HL-60/S4 treated with retinoic acid at 250 ng/mL for 4 days and 3 days (cell line): ENCODE results near the gene VOPP1.

Experiments
- in situ Hi-C: fragments of 300-500 bp; cut with MboI; formaldehyde crosslinking; loops from 2 replicates; pipeline ENCODE4 v1.7.0; 2022; ENCODE audit warnings: low sequenced_read_pairs

Gene VOPP1

DNA sequence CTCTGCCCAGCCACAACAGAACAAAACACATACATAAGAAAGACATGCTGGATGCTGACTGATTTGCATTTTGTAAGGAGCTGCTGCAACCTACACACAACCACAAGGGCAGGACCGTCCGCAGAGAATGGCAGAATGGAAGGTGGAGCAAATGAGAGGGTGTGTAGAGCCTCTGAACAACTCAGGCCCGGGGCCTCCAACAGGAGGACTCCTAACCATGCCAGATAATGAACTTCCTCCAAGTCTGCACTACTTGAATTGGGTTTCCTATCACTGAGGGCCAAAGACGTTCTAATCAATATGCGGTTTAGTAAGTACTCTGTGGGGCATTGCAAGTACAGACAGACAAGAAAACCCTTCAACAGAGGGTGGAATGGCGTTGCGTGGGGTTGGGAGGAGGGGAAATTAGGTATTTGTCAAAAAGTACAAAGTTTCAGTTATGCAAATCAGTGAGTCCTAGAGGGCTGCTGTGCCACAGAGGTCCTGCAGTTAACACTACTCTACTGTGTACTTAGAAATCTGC is 14.6 kb downstream of the VOPP1 start:
- in situ Hi-C loops: no loop called here

DNA sequence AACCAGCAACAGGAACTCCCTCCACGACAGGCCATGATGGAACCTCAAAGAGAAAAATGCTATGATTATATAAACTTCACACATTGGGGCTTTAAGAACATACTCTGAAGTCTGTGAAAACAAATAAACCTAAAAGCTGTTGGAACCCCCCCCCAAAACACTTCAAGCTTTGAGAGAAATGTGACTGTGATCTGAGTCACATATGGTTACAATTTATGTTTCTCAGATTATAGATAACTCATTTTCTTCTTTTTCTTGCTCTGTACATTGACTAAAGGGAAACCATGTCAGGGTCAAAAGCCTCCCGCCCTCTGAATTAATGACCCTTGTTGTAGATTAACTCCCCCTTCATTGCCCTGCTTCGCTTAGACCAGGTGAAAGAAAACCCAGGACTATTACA is 15.8 kb downstream of the VOPP1 start:
- in situ Hi-C loops: no loop called here

DNA sequence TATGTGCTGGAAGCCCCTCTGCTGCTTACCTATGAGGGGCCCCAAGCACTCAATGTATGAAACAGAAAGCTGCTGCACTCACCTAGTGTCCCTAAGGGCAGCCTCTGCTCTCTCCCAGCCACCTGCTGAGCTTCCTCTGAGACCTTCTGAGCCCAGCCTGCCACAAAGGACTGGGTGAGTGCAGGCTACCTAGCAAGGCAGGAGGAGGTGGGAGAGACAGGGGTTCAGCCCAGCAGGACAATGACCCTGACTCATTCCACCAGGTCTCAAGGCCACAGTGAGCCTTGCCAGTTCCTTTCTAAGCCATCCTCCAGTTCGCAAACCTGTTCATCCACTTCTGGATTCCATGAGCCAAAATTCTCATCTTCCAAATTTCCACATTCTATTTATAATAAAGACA is 16.3 kb downstream of the VOPP1 start:
- in situ Hi-C loops: no loop called here

DNA sequence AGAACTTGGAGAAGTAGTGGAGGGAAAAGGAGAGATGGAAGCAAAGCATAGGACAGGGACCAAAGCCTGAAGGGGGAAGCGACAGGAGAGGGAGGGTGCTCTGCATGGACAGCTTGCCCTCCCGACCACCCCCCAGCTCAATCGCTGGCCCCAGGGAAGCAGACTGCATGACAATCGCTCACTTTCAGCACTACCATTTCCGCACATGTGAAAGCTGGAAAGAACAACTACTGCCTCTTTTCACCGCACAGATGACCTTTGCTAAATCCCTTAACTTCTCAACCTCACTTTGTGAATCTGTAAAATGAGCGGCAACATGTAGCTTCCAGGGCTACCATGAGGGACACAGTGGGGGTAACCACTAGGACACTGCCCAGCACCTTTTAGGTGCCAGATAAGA is 17.1 kb downstream of the VOPP1 start:
- in situ Hi-C loops: no loop called here

DNA sequence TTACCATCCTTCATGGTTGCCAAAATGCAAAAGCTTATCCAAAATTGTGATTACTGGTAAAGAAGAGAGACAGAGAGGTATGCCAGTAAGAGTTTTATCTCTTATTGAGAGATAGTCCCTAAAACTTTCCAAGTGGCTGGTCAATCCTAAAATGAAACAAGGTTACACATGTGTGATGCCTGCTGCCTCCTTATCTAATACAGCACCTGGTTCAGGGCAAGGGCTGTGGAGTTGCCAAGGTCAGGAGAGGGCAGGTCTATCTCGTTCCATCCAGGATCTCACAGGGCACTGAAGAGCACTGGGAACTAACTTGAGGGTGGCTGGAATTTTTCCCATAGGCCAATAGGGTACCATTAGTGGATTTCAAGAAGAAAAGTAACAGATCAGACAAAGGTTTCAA is 18.3 kb downstream of the VOPP1 start:
- in situ Hi-C loops: no loop called here

- in situ Hi-C loops: no loop called here
Measured at GRCh38 chr7:55553024-55553345, 19.3 kb downstream of the VOPP1 start.

DNA sequence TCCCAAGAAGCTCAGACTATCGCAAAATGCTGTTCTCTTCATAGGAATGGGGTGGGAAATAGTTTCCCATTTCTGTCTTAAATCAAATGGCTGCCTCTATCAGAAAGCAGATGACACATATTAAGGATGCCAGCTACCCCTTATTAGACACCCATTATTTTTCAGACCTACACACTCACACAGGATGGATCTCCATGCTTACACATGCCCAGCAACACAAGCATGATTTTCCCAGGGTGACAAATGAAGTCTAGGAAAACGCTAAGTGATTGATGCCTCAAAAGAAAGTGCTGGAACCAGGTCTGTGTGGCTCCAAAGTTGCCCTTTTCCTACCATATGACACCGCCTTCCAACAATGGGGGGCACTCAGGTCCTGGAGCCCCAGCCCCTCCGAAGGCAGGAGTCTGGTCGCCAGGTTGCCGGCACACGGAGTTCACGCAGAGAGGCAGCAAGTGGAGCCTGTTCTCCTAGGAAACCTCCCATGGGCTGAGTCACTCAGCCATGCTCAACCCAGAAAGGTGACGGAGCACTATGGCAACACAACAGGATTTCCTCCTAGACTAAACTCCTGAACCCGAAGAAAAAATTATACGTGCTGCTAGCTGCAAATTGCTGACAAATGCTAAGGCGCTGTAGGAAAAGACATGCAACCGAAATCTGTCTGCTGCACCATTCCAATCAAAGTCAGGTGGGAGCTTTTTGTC is 19.8 kb downstream of the VOPP1 start:
- in situ Hi-C loops: no loop called here

GRCh38 chr7:55550841-55551537 is 21.3 kb downstream of the VOPP1 start:
- in situ Hi-C loops: no loop called here

GRCh38 chr7:55550010-55550663 is 22.2 kb downstream of the VOPP1 start:
- in situ Hi-C loops: no loop called here

DNA sequence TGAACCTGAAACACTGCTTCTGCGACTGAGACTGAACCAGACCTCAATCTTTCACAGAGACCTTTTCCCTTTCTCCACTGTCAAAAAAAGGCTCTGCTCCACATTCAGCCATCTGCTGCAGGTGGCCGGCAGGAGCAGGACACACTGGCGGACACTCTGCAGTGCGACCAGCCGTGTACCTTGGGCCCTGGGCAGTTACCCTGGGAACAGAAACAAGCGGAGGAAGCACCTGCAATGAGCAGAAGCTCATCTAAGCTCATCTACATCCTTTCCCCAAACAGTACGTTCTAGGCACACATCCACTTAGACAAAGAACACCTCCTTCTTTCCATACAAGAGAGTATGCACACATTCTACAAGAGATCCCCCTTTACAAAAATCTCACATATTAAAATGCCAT is 22.8 kb downstream of the VOPP1 start:
- in situ Hi-C loops: no loop called here

DNA sequence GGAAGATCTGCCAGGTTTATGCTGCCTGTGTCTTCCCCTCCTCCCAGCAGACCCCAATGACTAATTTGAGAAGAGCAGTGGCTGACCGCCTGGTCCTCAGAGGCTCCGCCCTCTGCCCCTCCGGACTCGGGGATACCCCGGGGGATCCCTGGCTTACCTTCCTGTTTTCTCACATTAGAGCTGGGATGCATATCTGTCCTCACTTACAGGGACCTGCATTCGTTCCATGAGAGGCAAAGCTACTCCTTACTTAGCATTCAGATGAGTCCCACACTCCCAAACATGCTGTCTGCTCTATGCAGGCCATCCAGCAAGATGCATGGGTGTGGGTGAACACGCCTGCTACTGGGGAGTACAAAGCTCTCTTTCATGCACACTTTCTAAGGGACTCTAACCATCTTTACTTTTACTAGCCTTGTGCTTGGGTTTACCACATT is 24.0 kb downstream of the VOPP1 start:
- in situ Hi-C loops: no loop called here

GRCh38 chr7:55546814-55547213 is 25.5 kb downstream of the VOPP1 start:
- in situ Hi-C loops: no loop called here

DNA sequence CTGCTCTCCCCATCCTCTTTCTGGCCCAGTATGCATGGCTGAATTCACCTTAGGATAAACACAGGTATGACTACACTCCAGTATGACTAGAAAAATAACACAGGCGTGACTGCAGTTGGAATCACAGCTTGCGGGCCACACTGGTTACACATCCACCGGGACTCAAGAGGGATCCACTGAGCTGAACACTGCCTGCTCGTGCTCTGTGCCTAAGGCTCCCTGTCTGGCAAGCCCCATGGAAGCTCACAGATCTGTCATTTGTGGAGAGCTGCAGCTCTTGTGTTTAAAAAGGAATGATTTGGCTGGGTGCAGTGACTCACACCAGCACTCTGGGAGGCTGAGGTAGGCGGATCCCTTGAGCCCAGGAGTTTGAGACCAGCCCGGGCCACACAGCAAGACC is 26.8 kb downstream of the VOPP1 start:
- in situ Hi-C loops: no loop called here

DNA sequence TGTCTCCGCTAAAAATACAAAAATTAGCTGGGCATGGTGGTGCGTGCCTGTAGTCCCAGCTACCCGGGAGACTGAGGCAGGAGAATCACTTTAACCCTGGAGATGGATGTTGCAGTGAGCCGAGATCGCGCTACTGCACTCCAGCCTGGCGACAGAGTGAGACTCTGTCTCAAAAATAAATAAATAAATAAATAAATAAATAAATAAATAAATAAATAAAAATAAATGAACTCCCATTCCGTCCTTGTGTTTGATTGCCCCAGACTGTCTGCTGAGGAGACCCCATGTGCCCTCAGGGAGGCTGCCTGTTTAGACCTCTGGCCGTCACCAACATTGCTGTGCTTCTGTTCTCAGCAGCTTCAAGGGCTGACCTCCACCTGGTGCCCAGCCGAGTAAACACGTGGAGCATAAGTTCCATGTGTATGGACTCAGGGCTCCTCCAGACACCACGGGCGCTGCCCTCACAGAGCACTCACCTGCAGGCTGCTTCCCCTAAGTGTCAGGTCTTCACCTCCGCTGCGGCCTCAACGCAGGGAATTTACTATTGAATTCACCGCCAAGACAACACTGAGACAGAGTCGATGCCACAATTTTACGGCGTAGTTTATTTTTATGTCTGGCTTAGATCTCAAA is 32.0 kb downstream of the VOPP1 start:
- in situ Hi-C loops: no loop called here

- in situ Hi-C loops: no loop called here
Measured at GRCh38 chr7:55539380-55539779, 32.9 kb downstream of the VOPP1 start.

DNA sequence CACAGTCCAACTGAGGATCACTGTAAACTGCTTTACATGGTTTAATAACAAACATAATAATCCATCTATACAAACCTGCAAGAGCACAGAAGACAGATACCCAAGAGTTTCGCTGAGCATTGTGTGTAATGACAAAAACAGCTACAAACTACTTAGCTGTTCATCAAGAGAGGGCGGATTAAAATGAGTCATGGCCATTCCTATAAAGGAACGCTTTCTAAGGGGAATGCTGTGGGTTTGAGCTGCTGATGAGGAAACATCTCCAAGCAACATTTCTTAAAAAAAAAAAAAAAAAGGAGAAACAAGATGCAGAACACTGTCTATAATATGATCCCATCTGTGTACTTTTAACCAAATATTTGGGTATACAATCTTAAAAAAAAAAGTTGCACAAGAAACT is 33.8 kb downstream of the VOPP1 start:
- in situ Hi-C loops: no loop called here

DNA sequence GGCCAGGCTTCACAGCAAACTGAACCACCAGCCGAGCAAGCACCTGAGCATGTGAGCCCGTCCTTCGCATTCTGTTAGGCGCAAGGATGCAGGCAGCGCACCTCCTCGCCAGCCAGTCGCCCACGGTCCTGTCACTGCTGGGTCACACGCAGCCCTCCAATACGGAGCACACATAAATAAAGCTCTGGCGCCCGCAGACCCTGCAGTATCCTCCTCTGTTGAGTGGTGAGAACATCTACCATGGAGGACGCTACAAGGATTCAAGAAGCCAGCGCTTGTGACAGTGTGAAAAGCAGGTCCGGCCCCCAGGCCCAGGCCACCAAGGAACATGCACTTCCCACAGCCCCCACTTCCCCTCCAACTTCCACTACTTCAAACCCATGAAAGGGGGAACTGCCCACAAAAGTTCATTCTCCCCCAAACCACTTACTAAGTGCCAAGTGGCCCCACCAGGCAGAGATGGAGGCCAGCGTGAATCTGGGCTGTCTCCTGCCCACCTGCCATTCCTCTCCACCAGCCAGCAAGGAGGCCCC is 34.8 kb downstream of the VOPP1 start:
- in situ Hi-C loops: no loop called here

- in situ Hi-C loops: no loop called here
Measured at GRCh38 chr7:55536619-55537457, 35.5 kb downstream of the VOPP1 start.

DNA sequence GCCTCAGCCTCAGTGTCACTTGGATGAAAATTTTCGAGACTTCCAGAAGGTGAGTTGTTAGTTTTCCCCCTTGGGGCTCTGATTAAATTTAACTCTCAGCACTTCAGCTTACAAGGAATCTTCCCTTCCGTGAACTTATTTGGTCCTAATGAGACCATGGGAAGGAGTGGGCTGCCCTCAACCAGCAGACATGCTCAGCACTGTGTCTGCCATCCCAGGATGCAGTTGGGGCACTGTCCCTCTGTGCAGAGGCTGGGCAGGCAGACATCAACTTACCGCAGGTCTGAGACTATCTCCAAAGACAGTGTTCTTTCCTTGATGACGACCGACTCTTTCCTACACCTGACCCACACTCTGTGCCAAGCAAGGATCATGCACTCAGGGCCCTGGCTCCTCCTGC is 36.7 kb downstream of the VOPP1 start:
- in situ Hi-C loops: no loop called here

DNA sequence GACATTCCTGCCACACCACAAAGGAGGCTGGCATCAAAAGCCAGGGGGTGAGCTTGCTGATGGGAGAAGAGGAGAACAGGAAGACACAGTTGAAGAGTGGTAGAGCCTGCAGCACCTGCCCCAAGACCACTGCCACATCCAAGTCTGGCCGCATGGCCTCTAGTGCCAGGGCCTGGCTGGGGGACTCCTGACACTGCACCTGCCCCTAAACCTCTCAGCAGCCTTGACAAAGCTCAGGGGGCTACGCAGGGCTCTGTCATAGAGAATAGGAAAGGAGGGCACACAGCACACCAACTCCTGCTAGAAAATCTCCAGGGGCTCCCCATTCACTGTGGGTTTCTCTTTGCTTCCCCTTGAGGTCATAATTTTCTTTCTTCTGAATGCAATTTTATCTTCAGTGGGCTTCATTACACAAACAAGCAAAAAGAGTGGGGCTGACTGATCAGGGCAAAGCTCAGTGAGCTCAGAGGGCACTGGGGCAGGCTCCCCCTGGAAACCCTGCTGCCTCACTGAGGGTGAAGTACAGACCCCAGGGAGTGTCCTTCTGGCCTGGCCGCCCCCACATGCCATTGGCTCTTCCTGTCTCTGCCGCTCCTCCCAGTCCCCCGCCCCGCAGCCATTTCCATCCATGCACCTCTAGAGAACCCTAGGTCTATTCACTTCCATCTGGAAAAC is 37.2 kb downstream of the VOPP1 start:
- in situ Hi-C loops: no loop called here
